ENCODE data around the gene ZNRF4.

- TF ChIP-seq, protein P1, sequence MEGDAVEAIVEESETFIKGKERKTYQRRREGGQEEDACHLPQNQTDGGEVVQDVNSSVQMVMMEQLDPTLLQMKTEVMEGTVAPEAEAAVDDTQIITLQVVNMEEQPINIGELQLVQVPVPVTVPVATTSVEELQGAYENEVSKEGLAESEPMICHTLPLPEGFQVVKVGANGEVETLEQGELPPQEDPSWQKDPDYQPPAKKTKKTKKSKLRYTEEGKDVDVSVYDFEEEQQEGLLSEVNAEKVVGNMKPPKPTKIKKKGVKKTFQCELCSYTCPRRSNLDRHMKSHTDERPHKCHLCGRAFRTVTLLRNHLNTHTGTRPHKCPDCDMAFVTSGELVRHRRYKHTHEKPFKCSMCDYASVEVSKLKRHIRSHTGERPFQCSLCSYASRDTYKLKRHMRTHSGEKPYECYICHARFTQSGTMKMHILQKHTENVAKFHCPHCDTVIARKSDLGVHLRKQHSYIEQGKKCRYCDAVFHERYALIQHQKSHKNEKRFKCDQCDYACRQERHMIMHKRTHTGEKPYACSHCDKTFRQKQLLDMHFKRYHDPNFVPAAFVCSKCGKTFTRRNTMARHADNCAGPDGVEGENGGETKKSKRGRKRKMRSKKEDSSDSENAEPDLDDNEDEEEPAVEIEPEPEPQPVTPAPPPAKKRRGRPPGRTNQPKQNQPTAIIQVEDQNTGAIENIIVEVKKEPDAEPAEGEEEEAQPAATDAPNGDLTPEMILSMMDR (IDR thresholded peaks at IDR 0.05): peak in 1 of 6 experiments; percentile 28
- no peak for TF ChIP-seq POLR2A (IDR thresholded peaks at IDR 0.05)
Measured at GRCh38 chr19:5503598-5503997, 48.4 kb downstream of the ZNRF4 start.
